Mesothelial cell of epicardium (in vitro differentiated cells): Measurements from ENCODE around the gene PGA5. TPM values are rescaled to one million over a fixed set of nuclear protein-coding genes. Genes with fewer than 3 reads are reported as not detected.
"Not testable (repeated sequence)": the region's sequence is repeated elsewhere in the genome, so short reads cannot be mapped to it uniquely, and the experiment has no call there.

Experiments used
- DNase-seq, 2 experiments: peaks; one replicate each; pipeline ENCODE4 v3.0.0; 2021; ENCODE audit warnings: low spot score in 2 of 2; ENCODE audit not compliant: unreplicated experiment in 2 of 2
- H3K27ac Mint-ChIP-seq: 2 replicates; pipeline ENCODE4 v1.8.0; 2021; ENCODE audit warnings: mixed read lengths
- H3K27me3 Mint-ChIP-seq: 2 replicates; pipeline ENCODE4 v1.8.0; 2021; ENCODE audit warnings: low read depth, mixed read lengths
- H3K36me3 Mint-ChIP-seq: 2 replicates; pipeline ENCODE4 v1.8.0; 2021; ENCODE audit warnings: mixed read lengths
- H3K4me1 Mint-ChIP-seq: 2 replicates; pipeline ENCODE4 v1.8.0; 2021; ENCODE audit warnings: mixed read lengths
- H3K4me3 Mint-ChIP-seq: 2 replicates; pipeline ENCODE4 v1.8.0; 2021; ENCODE audit warnings: mild to moderate bottlenecking, moderate library complexity, mixed read lengths
- H3K9me3 Mint-ChIP-seq: 2 replicates; pipeline ENCODE4 v1.8.0; 2021; ENCODE audit warnings: mixed read lengths
- CTCF ChIP-seq: fragments of 200-600 bp; sonication (generic); IDR thresholded peaks from one replicate; pipeline ENCODE4 v1.5.0; 2021; ENCODE audit warnings: antibody characterized with exemption; ENCODE audit not compliant: unreplicated experiment
- total RNA-seq: library from RNA; stranded (reverse); gene quantifications from 3 replicates; pipeline ENCODE4 v1.2.1, GENCODE V29; 2021

The PGA5 gene
- not detected in 3 replicates for total RNA-seq

- H3K27me3 Mint-ChIP-seq, H3K27ac Mint-ChIP-seq, DNase-seq, H3K4me1 Mint-ChIP-seq, H3K4me3 Mint-ChIP-seq, H3K9me3 Mint-ChIP-seq, H3K36me3 Mint-ChIP-seq: not testable (repeated sequence)
Observed at GRCh38 chr11:61240875-61241274, at the start of gene PGA5. TSS of gene PGA5 (plus strand) at chr11:61241175. CDS start at chr11:61241227, 52 bp downstream.

GRCh38 chr11:61193596-61193995 is 47.4 kb upstream of the PGA5 start:
- no peak for TF ChIP-seq CTCF
- Mint-ChIP-seq H3K27ac (no peak overlapping the region), H3K9me3 (no peaks in the 10 kb centered on the region), H3K4me1 (no peaks in the 10 kb centered on the region), H3K27me3 (peaks cover 2% of the 10 kb centered on the region), H3K36me3 (no peaks in the 10 kb centered on the region), H3K4me3 (no peak overlapping the region)
- no peak for DNase-seq

- TF ChIP-seq CTCF, result no peak
- Mint-ChIP-seq H3K36me3 (no peaks in the 10 kb centered on the region), H3K4me1 (no peaks in the 10 kb centered on the region), H3K27ac (no peak overlapping the region), H3K4me3 (no peak overlapping the region), H3K9me3 (no peaks in the 10 kb centered on the region), H3K27me3 (peaks cover 5% of the 10 kb centered on the region)
- no peak for DNase-seq
Observed at GRCh38 chr11:61194169-61194671, 46.8 kb upstream of the PGA5 start.

- H3K36me3 Mint-ChIP-seq, result no peaks in the 10 kb centered on the region
- DNase-seq, result no peak
Observed at GRCh38 chr11:61194981-61195695, 45.8 kb upstream of the PGA5 start.

GRCh38 chr11:61195719-61196118 is 45.3 kb upstream of the PGA5 start:
- H3K27ac Mint-ChIP-seq, result no peak overlapping the region
- no peak for DNase-seq
- no peak overlapping the region for H3K4me3 Mint-ChIP-seq
- H3K27me3 Mint-ChIP-seq, result peaks cover 13% of the 10 kb centered on the region
- no peaks in the 10 kb centered on the region for H3K36me3 Mint-ChIP-seq
- no peaks in the 10 kb centered on the region for H3K4me1 Mint-ChIP-seq
- TF ChIP-seq CTCF, result no peak
- no peaks in the 10 kb centered on the region for H3K9me3 Mint-ChIP-seq

More at GRCh38 chr11:61194981-61195695, 45.8 kb upstream of the PGA5 start:
- Mint-ChIP-seq H3K27me3 (peaks cover 9% of the 10 kb centered on the region), H3K4me1 (no peaks in the 10 kb centered on the region), H3K4me3 (no peak overlapping the region), H3K9me3 (no peaks in the 10 kb centered on the region), H3K27ac (no peak overlapping the region)
- TF ChIP-seq CTCF, result no peak

GRCh38 chr11:61198361-61198760 is 42.6 kb upstream of the PGA5 start:
- no peak overlapping the region for H3K27ac Mint-ChIP-seq
- peaks cover 3% of the 10 kb centered on the region for H3K9me3 Mint-ChIP-seq
- H3K4me3 Mint-ChIP-seq, result no peak overlapping the region
- H3K36me3 Mint-ChIP-seq, result no peaks in the 10 kb centered on the region
- H3K27me3 Mint-ChIP-seq, result peaks cover 30% of the 10 kb centered on the region
- no peaks in the 10 kb centered on the region for H3K4me1 Mint-ChIP-seq
- DNase-seq, result no peak
- TF ChIP-seq CTCF, result no peak
